Measurements from ENCODE around the gene NUMA1. TPM values are rescaled to one million over a fixed set of nuclear protein-coding genes. Genes with fewer than 3 reads are reported as not detected.

The NUMA1 gene
- total RNA-seq, 1 donor from 2014 or later: 116 TPM

DNA sequence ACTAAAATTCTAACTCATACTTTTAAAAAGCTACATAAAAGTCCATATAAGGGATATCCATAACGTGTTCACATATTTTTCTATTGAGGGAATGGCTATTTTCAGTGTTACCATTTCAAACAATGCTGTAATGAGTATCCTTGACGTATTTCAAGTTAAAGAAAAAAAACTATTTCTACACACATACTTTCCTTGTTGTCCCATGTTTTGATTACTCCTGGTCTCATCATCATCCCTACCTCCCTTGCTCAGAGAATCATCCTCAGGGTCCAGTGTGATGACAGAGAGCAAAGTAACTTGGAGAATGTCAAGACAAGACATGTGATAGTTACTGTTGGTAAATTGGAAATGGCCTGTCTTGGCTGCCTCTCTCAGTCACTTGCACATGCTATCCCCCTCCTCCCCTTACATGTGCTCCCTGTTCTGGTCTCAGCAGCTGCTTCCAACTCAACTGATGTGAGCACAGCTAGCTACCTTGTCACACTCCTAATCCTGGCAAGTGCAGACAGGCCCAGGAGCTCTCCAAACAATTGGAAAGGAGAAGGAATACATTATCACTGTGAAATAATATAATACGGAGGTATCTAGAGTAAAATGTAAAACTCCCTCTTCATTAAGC lies 21.8 kb downstream of the NUMA1 start:
- H3K4me3 ChIP-seq (ENCODE audit: low read depth, low read length): no peak overlapping the region
- no peak for TF ChIP-seq CTCF (conservative IDR thresholded peaks at IDR 0.05; ENCODE audit: low read depth, low read length)
- no peak for DNase-seq (ENCODE audit: low read depth)

DNA sequence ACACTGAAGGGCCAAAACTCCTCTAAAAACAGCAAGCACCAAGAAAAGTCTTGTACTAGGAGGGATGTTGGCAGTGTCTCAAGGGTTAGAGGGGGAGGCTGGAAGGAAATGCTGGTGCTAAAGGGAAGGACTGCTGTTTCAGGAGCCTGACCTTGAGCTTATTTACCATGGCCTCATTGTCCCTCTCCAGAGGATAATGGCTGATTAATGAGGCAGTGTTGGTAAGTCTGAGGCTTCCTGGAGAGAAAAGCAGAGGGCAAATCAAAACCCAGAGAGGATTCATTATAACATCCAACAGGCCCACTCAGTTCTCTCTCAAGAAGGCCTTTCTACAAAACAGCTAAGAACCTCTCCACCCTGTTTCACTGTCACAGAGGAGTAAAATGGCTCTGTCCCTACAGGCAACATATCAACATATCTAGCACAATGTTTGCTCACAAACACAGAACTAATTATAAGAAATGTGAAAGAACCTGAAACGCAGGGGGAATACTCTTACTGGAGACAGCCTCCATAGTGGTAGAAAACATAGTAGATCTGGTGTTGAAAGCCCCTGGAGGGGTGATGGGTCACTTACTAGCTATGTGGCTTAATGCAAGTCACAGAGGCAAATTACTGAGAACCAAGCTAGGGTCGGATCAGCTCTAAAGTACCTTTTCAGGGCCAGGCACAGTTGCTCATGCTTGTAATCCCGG lies 31.4 kb downstream of the NUMA1 start:
- no peak overlapping the region for H3K4me3 ChIP-seq (ENCODE audit: low read depth, low read length)
- DNase-seq (ENCODE audit: low read depth): no peak
- TF ChIP-seq CTCF (conservative IDR thresholded peaks at IDR 0.05; ENCODE audit: low read depth, low read length): no peak

DNA sequence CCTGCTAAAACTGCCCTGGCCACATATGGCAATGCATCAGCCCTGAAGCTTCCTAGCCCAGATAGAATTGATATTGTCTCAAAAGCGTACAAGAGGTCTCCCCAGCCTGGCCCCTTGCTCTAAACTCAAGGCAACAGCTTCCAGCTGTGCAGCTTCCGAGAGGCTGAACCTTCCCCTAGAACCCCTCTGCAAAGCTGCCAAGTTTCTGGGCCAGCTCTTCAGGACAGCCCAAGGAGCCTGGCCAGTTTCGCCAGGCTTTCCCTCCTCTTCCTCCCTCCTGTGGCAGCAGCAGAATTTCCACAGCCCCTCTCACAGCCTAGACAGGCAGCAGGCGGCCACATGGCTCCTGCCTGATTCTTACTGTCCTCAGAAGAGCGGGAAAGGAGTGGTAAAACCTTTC lies 34.5 kb downstream of the NUMA1 start:
- H3K4me3 ChIP-seq (ENCODE audit: low read depth, low read length): no peak overlapping the region
- TF ChIP-seq CTCF (conservative IDR thresholded peaks at IDR 0.05; ENCODE audit: low read depth, low read length): no peak
- no peak for DNase-seq (ENCODE audit: low read depth)

DNA sequence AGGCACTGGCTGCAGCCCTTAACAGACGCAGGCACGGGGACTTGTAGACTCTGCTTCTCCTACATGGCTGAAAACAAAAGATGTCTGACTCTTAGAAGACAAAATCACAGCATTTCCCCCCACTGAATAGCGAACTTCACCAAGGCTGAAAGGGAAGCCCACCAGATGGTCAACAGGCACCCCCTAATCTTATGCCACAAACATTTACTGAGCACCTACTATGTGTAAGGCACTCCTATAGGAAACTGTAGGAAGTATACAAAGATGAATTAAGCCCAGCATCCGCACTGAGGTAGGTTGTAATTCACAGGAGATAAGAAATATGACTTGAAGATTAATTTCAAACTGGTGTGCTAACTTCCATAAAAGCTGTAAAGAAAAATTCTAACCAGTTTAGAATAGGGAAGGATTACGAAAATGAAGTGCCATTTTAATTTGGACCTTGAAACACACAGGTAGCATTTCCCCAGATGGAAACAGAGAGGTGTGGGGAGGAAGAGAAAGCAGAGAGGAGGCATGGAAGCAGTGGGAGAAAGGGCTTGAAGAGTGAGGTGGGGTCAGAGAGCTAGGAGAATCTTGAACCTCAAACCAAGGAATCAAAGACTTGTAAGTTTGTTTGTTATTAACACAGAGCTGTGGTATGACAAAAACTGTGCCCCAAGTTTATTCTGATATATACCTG lies 38.1 kb downstream of the NUMA1 start:
- no peak for DNase-seq (ENCODE audit: low read depth)
- peak overlapping the region; percentile 77 for H3K4me3 ChIP-seq (ENCODE audit: low read depth, low read length)
- no peak for TF ChIP-seq CTCF (conservative IDR thresholded peaks at IDR 0.05; ENCODE audit: low read depth, low read length)

DNA sequence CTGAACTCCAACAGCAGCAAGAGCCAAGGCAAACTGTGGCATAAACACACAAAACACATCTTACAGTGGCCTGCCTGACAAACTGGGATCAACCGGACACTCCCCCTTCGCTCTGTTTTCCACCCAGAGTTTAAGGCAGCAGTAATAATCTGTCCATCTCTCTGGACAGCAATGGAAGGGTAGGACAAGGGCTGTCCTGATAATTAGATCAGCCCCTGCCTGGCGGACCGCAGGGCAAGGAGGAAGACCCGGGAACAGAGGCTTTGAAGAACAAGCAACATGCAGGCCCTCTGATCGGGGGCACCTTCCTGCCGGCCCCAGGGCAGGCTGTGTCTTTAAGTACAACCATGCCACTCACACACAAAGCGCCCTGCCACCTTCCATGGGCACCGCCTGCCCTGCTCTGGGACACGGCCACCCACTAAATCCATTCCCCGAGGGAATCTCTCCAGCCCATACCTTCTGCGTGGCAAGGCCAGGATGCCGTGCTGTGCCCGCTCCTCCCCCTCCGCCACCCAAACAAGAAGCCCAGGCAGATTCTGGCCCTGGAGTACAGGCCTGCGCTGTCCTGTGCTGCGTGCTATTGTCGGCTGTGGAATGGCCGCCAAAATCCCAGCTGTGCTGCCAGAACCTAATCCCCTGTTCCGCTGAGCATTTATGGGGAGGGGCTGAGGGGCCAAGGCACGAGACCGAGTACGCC lies 38.8 kb downstream of the NUMA1 start:
- peak; percentile 15 for DNase-seq (ENCODE audit: low read depth)
- no peak for TF ChIP-seq CTCF (conservative IDR thresholded peaks at IDR 0.05; ENCODE audit: low read depth, low read length)
- H3K4me3 ChIP-seq (ENCODE audit: low read depth, low read length): peak overlapping the region; percentile 77

DNA sequence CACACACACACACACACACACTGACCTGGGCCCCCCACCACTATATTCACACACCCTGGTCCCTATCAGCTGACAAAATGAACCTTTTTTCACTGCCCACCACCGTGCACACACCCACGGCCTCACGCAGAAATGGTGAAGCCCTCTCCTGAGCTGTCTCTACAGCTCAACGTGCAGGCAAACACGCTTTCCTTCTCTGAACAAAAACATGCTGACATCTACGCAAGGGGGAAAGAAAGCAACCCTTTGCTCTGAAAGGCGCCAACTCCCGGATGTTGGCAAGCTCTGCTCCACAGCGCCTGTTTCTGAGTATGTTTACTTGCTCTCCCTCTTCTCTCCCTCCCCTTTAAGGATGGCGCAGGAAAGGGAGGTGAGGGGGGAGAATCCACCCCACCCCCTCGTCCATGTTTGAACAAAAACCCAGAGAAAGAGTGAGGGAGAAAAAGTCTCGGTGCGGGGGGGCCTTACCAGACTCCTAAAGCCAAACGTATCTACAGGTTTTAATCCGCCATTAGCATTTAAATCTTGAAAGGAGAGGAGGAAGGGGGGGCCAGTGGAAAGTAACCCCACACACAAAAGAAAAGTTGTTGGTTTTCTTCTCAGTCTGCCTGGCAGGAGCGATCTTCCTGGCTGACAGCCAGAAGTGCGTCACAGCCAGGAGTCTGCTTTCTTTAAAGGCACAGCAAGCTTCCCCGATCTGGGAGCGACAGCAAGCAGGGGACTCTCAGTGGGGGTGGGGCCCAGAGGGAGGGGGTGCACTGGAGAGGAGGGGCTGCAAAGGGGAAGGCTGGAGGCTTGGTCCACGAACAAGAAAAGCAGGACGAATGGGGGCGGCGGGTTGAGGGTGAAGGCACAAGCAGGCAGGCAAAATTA lies 39.6 kb downstream of the NUMA1 start:
- DNase-seq (ENCODE audit: low read depth): peak; percentile 72
- H3K4me3 ChIP-seq (ENCODE audit: low read depth, low read length): peak overlapping the region; percentile 77
- no peak for TF ChIP-seq CTCF (conservative IDR thresholded peaks at IDR 0.05; ENCODE audit: low read depth, low read length)

All from epithelial cell of proximal tubule (primary cell).